Mesendoderm (in vitro differentiated cells): ENCODE data around the gene CLEC18B.
"Not testable (repeated sequence)": the region's sequence is repeated elsewhere in the genome, so short reads cannot be mapped to it uniquely, and the experiment has no call there.

Experiments
- DNase-seq: peaks from one replicate; pipeline ENCODE4 v3.0.0; 2013
- H2AK5ac ChIP-seq: 2 replicates; pipeline ENCODE4 v1.6.1; 2013; ENCODE audit warnings: low read length, inconsistent platforms
- H2BK120ac ChIP-seq: 2 replicates; pipeline ENCODE4 v1.6.1; 2013; ENCODE audit warnings: low read depth, mild to moderate bottlenecking, low read length, moderate library complexity, mixed read lengths
- H2BK15ac ChIP-seq: replicated peaks from 2 replicates; pipeline ENCODE4 v1.6.1; 2013; ENCODE audit warnings: low read depth, mild to moderate bottlenecking, moderate library complexity
- H2BK5ac ChIP-seq: 2 replicates; pipeline ENCODE4 v1.6.1; 2013; ENCODE audit warnings: low read length, inconsistent platforms
- H3K18ac ChIP-seq: 2 replicates; pipeline ENCODE4 v1.6.1; 2013; ENCODE audit warnings: mild to moderate bottlenecking, low read length, mixed read lengths
- H3K23ac ChIP-seq: one replicate; pipeline ENCODE4 v1.6.1; 2013; ENCODE audit warnings: low read length
- H3K27ac ChIP-seq: 2 replicates; pipeline ENCODE4 v1.5.1; 2013; ENCODE audit warnings: low read depth, mild to moderate bottlenecking, inconsistent platforms, low read length, moderate library complexity
- H3K27me3 ChIP-seq: 2 replicates; pipeline ENCODE4 v1.6.1; 2013; ENCODE audit warnings: low read length, control low read depth, mild to moderate bottlenecking, inconsistent platforms; ENCODE audit not compliant: insufficient read depth, poor library complexity
- H3K36me3 ChIP-seq: 2 replicates; pipeline ENCODE4 v1.6.1; 2013; ENCODE audit warnings: low read length, inconsistent platforms; ENCODE audit not compliant: control insufficient read depth, insufficient read depth
- H3K4ac ChIP-seq: one replicate; pipeline ENCODE4 v1.6.1; 2013; ENCODE audit warnings: low read depth, mild to moderate bottlenecking, low read length, moderate library complexity
- H3K4me1 ChIP-seq: 2 replicates; pipeline ENCODE4 v1.6.1; 2013; ENCODE audit warnings: low read depth, low read length, inconsistent platforms; ENCODE audit not compliant: control insufficient read depth
- H3K4me2 ChIP-seq: 2 replicates; pipeline ENCODE4 v1.6.1; 2013; ENCODE audit warnings: low read length
- H3K4me3 ChIP-seq: 2 replicates; pipeline ENCODE4 v1.5.1; 2013; ENCODE audit warnings: mild to moderate bottlenecking, low read length
- H3K56ac ChIP-seq: one replicate; pipeline ENCODE4 v1.6.1; 2013; ENCODE audit warnings: low read length
- H3K79me1 ChIP-seq: 2 replicates; pipeline ENCODE4 v1.6.1; 2013; ENCODE audit warnings: low read length, inconsistent platforms
- H3K79me2 ChIP-seq: 2 replicates; pipeline ENCODE4 v1.6.1; 2013; ENCODE audit warnings: mild to moderate bottlenecking, low read length; ENCODE audit not compliant: control insufficient read depth, insufficient read depth
- H3K9ac ChIP-seq: 2 replicates; pipeline ENCODE4 v1.6.1; 2013; ENCODE audit warnings: low read length, inconsistent platforms
- H4K5ac ChIP-seq: one replicate; pipeline ENCODE4 v1.6.1; 2013; ENCODE audit warnings: low read length
- H4K8ac ChIP-seq: one replicate; pipeline ENCODE4 v1.6.1; 2013; ENCODE audit warnings: low read depth, mild to moderate bottlenecking, control low read depth, low read length, moderate library complexity
- WGBS: extraction: QIAGEN DNeasy Blood & Tissue Kit; methylation state at CpG from one replicate; pipeline ENCODE4 v1.1.7; 2013; ENCODE audit warnings: low lambda C conversion rate, missing lambda C conversion rate; ENCODE audit not compliant: insufficient coverage; ENCODE audit errors: extremely low coverage; 5-methylcytosine and 5-hydroxymethylcytosine counted together

Gene CLEC18B

GRCh38 chr16:74412775-74413390 is 8.4 kb downstream of the CLEC18B start:
- not testable (repeated sequence) for H3K27ac ChIP-seq, H3K23ac ChIP-seq, H3K9ac ChIP-seq, H2BK15ac ChIP-seq, H3K36me3 ChIP-seq, DNase-seq, H3K79me1 ChIP-seq, H3K18ac ChIP-seq, H3K4ac ChIP-seq, H3K4me2 ChIP-seq, H3K56ac ChIP-seq, H3K4me3 ChIP-seq, H2BK5ac ChIP-seq, H4K8ac ChIP-seq, H3K79me2 ChIP-seq, H2AK5ac ChIP-seq, H3K4me1 ChIP-seq, H2BK120ac ChIP-seq, H3K27me3 ChIP-seq, H4K5ac ChIP-seq
- WGBS = no CpG with 5 or more reads among the region's 10 CpGs

GRCh38 chr16:74412138-74412774 is 9.0 kb downstream of the CLEC18B start:
- not testable (repeated sequence) for H4K8ac ChIP-seq, H3K56ac ChIP-seq, H2BK120ac ChIP-seq, H3K4me1 ChIP-seq, DNase-seq, H3K27ac ChIP-seq, H3K79me2 ChIP-seq, H2AK5ac ChIP-seq, H3K4me3 ChIP-seq, H3K4me2 ChIP-seq, H3K36me3 ChIP-seq, H3K23ac ChIP-seq, H3K27me3 ChIP-seq, H2BK5ac ChIP-seq, H3K79me1 ChIP-seq, H3K18ac ChIP-seq, H2BK15ac ChIP-seq, H4K5ac ChIP-seq, H3K9ac ChIP-seq, H3K4ac ChIP-seq
- WGBS = no CpG with 5 or more reads among the region's 13 CpGs

GRCh38 chr16:74410981-74411380 is 10.3 kb downstream of the CLEC18B start:
- not testable (repeated sequence) for H2BK120ac ChIP-seq, H3K36me3 ChIP-seq, H3K56ac ChIP-seq, H2BK15ac ChIP-seq, H3K27me3 ChIP-seq, H3K79me1 ChIP-seq, H3K79me2 ChIP-seq, H3K4me2 ChIP-seq, H3K18ac ChIP-seq, H4K5ac ChIP-seq, H3K4ac ChIP-seq, H3K23ac ChIP-seq, DNase-seq, H3K4me1 ChIP-seq, H2AK5ac ChIP-seq, H4K8ac ChIP-seq, H2BK5ac ChIP-seq, H3K27ac ChIP-seq, H3K9ac ChIP-seq, H3K4me3 ChIP-seq
- no CpG with 5 or more reads among the region's 9 CpGs for WGBS

- H2BK5ac ChIP-seq, H2BK15ac ChIP-seq, H4K5ac ChIP-seq, H3K36me3 ChIP-seq, H3K79me2 ChIP-seq, H3K56ac ChIP-seq, H3K9ac ChIP-seq, H3K4ac ChIP-seq, H3K27ac ChIP-seq, H3K18ac ChIP-seq, H3K4me2 ChIP-seq, H3K4me3 ChIP-seq, H3K27me3 ChIP-seq, H2BK120ac ChIP-seq, H2AK5ac ChIP-seq, DNase-seq, H3K79me1 ChIP-seq, H4K8ac ChIP-seq, H3K4me1 ChIP-seq, H3K23ac ChIP-seq: not testable (repeated sequence)
- WGBS = no CpG with 5 or more reads among the region's 18 CpGs
These were observed 11.0 kb downstream of the CLEC18B start for GRCh38 chr16:74410057-74410957.

GRCh38 chr16:74409185-74409981 is 11.9 kb downstream of the CLEC18B start:
- H3K27ac ChIP-seq, H4K8ac ChIP-seq, H3K79me2 ChIP-seq, H2AK5ac ChIP-seq, H3K4me1 ChIP-seq, H3K56ac ChIP-seq, H2BK120ac ChIP-seq, H3K23ac ChIP-seq, H2BK5ac ChIP-seq, H4K5ac ChIP-seq, H3K18ac ChIP-seq, H2BK15ac ChIP-seq, H3K9ac ChIP-seq, H3K27me3 ChIP-seq, H3K36me3 ChIP-seq, H3K4me3 ChIP-seq, H3K79me1 ChIP-seq, H3K4me2 ChIP-seq, H3K4ac ChIP-seq, DNase-seq: not testable (repeated sequence)
- WGBS = no CpG with 5 or more reads among the region's 15 CpGs
